Measurements from ENCODE around the gene GUCY1A1. TPM values are rescaled to one million over a fixed set of nuclear protein-coding genes. Genes with fewer than 3 reads are reported as not detected.

Gene GUCY1A1, protein sequence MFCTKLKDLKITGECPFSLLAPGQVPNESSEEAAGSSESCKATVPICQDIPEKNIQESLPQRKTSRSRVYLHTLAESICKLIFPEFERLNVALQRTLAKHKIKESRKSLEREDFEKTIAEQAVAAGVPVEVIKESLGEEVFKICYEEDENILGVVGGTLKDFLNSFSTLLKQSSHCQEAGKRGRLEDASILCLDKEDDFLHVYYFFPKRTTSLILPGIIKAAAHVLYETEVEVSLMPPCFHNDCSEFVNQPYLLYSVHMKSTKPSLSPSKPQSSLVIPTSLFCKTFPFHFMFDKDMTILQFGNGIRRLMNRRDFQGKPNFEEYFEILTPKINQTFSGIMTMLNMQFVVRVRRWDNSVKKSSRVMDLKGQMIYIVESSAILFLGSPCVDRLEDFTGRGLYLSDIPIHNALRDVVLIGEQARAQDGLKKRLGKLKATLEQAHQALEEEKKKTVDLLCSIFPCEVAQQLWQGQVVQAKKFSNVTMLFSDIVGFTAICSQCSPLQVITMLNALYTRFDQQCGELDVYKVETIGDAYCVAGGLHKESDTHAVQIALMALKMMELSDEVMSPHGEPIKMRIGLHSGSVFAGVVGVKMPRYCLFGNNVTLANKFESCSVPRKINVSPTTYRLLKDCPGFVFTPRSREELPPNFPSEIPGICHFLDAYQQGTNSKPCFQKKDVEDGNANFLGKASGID
- 0.35 TPM in 1 of 2 replicates, not detected in the other for total RNA-seq

DNA sequence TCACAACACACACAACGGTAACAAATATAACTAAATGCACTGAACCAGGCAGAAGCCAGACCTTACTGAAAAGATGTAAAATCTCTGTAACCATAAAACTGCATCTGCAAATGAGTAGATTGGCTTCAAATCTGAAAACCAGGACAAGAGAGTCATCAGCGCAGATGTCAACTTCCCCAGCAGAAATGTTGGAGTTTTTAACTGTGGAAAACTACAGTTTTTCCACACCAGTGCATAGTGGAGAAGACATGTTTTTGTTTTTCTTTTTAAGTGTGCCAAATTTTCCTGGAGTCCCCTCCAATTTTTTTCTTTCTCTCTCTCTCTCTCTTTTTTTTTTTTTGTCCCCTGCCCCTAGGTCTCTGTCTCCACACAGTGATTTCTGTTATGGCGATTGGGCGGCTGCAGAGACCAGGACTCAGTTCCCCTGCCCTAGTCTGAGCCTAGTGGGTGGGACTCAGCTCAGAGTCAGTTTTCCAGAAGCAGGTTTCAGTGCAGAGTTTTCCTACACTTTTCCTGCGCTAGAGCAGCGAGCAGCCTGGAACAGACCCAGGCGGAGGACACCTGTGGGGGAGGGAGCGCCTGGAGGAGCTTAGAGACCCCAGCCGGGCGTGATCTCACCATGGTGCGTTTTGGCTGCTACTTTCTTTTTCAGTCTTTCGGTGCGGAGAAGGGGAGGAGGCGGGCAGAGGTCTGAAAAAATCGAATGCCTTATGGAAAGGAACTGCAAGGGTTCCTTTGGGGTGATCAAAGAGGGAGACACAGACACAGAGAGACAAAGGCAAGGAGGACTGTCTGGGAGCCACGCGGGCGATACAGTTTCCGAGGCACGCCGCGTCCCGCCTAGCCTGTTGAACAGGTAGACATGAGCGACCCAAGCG lies at the start of gene GUCY1A1:
GUCY1A1 (plus strand) TSS at position 505 of the 878 bp plus-strand sequence. CDS start 30,020 bp downstream, outside the sequence.

DNA sequence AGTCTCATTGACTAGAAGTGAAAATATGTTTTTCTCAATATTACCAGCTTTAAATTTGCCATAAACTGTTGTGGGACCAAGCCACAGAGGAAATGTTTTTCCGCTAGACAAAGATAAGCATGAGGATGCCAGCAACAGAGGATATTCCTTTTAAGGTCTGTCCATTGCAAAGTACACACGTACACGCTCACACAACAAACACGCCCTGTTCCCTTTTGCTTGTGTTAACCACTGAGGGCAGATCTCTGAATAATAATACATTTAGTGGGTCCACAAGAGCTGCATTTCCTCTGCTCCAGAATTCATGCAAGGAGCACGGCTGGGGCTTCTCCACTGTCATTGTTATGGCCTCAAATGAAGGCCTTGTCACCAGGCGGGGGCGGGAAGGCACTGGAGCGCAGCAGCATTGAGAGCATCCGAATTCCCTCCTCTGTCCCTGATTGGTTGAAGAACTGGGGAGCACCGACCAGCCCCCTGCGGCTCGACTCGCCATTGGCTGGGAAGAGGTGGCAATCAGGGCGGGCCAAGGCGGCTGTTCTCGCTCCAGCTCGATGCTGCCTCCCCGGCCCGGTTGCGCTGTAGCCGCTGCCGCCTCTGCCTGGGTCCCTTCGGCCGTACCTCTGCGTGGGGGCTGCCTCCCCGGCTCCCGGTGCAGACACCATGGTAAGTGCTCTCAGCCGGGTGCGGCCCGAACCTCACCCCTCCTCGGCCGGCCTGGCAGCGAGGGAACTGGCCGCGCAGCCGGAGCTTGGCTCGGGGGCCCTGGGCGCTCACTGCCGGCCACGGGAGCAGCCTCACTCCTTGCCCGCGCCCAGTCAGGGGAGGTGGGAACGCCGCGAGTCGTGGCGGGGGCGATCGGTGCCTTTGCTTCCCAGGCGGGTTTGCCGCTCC lies 92.1 kb downstream of the GUCY1A1 start, which contains the start of gene GUCY1B1:
GUCY1B1 (plus strand) TSS at position 541 of the 891 bp plus-strand sequence; CDS start at position 661, 120 bp downstream.

Other genes starting within 250 kb of the GUCY1A1 start
- gene GUCY1B1, start 92.2 kb downstream of the GUCY1A1 start, total RNA-seq: 3.5 and 3.7 TPM in 2 replicates
- not detected in 2 replicates for gene ASIC5, start 199.4 kb downstream of the GUCY1A1 start, total RNA-seq
- gene TDO2, start 236.8 kb downstream of the GUCY1A1 start, total RNA-seq: not detected in 2 replicates